HEK293 (cell line): Measurements from ENCODE around the gene LASP1.

Source experiments
- CTCF ChIP-seq: fragments of 450-650 bp; formaldehyde crosslinking; IDR thresholded peaks from 2 replicates; pipeline ENCODE4 v1.5.1; 2016; ENCODE audit warnings: missing biosample characterization, missing genetic modification characterization
- HOXC10 ChIP-seq: sonication (generic); formaldehyde crosslinking; IDR thresholded peaks from 2 replicates; pipeline ENCODE4 v1.8.1; 2023; ENCODE audit warnings: mild to moderate bottlenecking, missing genetic modification reagents
- REPIN1 ChIP-seq: fragments of 450-650 bp; formaldehyde crosslinking; IDR thresholded peaks from 2 replicates; pipeline ENCODE4 v1.5.1; 2017; ENCODE audit warnings: missing biosample characterization, missing genetic modification characterization, low read depth
- ZBTB21 ChIP-seq: fragments of 450-650 bp; formaldehyde crosslinking; IDR thresholded peaks from 2 replicates; pipeline ENCODE4 v1.5.1; 2017; ENCODE audit warnings: missing biosample characterization, missing genetic modification characterization
- ZNF112 ChIP-seq: fragments of 450-650 bp; formaldehyde crosslinking; IDR thresholded peaks from 2 replicates; pipeline ENCODE4 v1.5.0; 2017; ENCODE audit warnings: missing biosample characterization, missing genetic modification characterization
- ZNF350 ChIP-seq: fragments of 450-650 bp; formaldehyde crosslinking; IDR thresholded peaks from 2 replicates; pipeline ENCODE4 v1.5.0; 2017; ENCODE audit warnings: missing biosample characterization, mild to moderate bottlenecking, missing genetic modification characterization
- ZNF513 ChIP-seq: fragments of 450-650 bp; IDR thresholded peaks from 2 replicates; pipeline ENCODE4 v1.5.1; 2018; ENCODE audit warnings: missing biosample characterization, missing genetic modification characterization

DNA sequence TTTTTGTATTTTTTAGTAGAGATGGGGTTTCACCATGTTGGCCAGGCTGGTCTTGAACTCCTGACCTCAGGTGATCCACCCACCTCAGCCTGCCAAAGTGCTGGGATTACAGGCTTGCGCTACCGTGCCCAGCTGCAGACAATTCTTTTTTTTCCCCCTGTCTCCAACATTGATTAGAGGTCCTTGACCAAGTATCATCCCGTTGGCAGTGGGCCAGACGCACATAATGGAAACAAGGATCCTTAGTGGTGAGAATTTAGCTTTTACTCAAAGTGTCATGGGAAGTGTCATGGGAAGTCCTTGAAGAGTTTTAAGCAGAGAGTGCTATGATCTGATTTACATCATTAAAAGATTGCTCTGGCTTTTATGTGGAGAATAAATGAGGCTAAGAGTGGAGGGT, 99.4 kb downstream of the LASP1 start:
- TF ChIP-seq ZBTB21 (no peak), CTCF (tag by site-specific recombination) (no peak), REPIN1 (tag by site-specific recombination) (no peak), ZNF350 (no peak), ZNF112 (tag by site-specific recombination) (no peak), HOXC10 (CRISPR knock-in tag) (no peak), ZNF513 (tag by site-specific recombination) (no peak)
